Activated T-cell treated with anti-CD3 and anti-CD28 coated beads, Interleukin-2, amount 50 U/mL, for 72 hours (primary cell): Measurements from ENCODE around the gene ARL8A. TPM values are rescaled to one million over a fixed set of nuclear protein-coding genes. Genes with fewer than 3 reads are reported as not detected.
A peak's percentile ranks its signal among the peaks of the same experiment; 100 is the strongest.
"Not testable (repeated sequence)": the region's sequence is repeated elsewhere in the genome, so short reads cannot be mapped to it uniquely, and the experiment has no call there.

ENCODE experiments used
- ATAC-seq, 2 donors: fragments of 150-1000 bp; cut with Tn5 transposase; replicated peaks in 1 of 2; 2 replicates each; pipeline ENCODE4 v1.10.0; 2021; ENCODE audit warnings: moderate library complexity in 2 of 2, mild to moderate bottlenecking in 1 of 2
- DNase-seq, 2 donors: peaks; one replicate each; pipeline ENCODE4 v3.0.0; 2021 to 2022; ENCODE audit warnings: mixed read lengths in 1 of 2
- H3K27ac Mint-ChIP-seq: one replicate; pipeline ENCODE4 v1.8.0; 2022; ENCODE audit warnings: mild to moderate bottlenecking, moderate library complexity, mixed read lengths
- H3K27me3 Mint-ChIP-seq: one replicate; pipeline ENCODE4 v1.8.0; 2022; ENCODE audit warnings: low read depth, mixed read lengths
- H3K36me3 Mint-ChIP-seq, 2 donors: one replicate each; pipeline ENCODE4 v1.8.0; 2022; ENCODE audit warnings: mixed read lengths in 2 of 2, mild to moderate bottlenecking in 1 of 2; ENCODE audit not compliant: insufficient read depth in 2 of 2
- H3K4me1 Mint-ChIP-seq: one replicate; pipeline ENCODE4 v1.8.0; 2022; ENCODE audit warnings: low read depth, mixed read lengths
- H3K4me3 Mint-ChIP-seq, 2 donors: one replicate each; pipeline ENCODE4 v1.8.0; 2022; ENCODE audit warnings: mild to moderate bottlenecking in 2 of 2, mixed read lengths in 2 of 2, moderate library complexity in 2 of 2
- H3K9me3 Mint-ChIP-seq, 2 donors: one replicate each; pipeline ENCODE4 v1.8.0; 2022; ENCODE audit warnings: mixed read lengths in 2 of 2
- total RNA-seq, 2 donors: library from RNA; stranded (reverse); gene quantifications; one replicate each; pipeline ENCODE4 v1.2.3, GENCODE V29; 2022

Gene ARL8A
- 10 to 100 TPM; 58.1 to 77.1 TPM for total RNA-seq

DNA sequence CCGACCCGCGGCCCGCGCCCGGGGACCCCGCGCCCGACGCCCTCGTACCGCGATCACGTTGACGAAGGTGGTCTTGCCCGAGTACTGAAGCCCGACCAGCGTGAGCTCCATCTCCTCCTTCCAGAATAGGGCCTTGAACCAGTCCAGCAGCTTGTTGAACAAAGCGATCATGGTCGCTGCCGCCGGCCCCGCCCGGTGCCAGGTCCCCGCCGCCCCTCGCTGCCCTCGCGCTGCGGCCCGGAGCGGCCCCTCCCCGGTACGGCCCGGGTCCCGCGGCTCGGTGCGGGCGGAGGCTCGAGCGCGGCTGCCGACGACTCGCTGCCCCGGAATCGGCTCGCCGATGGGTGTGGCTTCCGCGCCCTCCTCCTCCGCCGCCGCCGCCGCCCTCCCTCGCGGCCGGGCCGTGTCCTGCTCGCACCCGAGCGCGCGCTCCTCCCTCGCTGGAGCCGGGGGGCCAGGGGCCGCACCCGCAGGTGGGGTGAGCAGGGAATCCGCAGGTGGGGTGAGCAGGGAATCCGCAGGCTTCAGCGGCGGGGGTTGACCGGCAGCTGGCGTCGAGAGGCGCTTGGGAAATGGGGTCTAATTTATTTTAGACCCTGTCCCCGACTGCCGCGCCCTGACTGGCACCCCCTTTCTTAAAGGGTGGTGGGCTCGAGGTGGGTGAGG is at the start of gene ARL8A:
Gene ARL8A, minus strand, starts transcription at position 336 of the 666 bp plus-strand sequence. Its CDS starts 165 bp downstream, at position 171.
- ATAC-seq: peak; percentile 73
- H3K36me3 Mint-ChIP-seq: peaks cover 5 to 7% of the 10 kb centered on the region in 2 donors
- no peaks in the 10 kb centered on the region for H3K9me3 Mint-ChIP-seq

DNA sequence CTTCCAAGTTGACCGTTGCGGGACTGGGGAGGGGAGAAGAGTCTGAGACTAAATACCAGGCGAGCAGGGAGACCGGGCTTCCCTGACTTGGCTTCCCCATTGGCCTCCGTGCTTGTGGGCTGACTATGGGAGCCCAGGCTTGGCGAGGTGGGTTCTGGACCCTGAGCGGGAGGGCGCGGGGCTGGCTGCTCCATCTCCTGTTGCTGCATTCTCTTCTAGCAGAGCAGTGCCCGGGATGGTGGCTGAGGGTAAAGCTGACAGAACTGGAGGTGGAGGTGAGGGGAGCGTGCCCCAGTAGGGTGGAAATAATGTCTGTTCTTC is 49.8 kb upstream of the ARL8A start:
- no peak for DNase-seq
- ATAC-seq: no peak
- Mint-ChIP-seq H3K27ac (no peak overlapping the region), H3K4me3 (no peak overlapping the region), H3K36me3 (no peaks in the 10 kb centered on the region), H3K4me1 (peaks cover 5% of the 10 kb centered on the region), H3K27me3 (peaks cover 25% of the 10 kb centered on the region), H3K9me3 (no peaks in the 10 kb centered on the region)

More for the DNA sequence above, at the start of gene ARL8A:
- Mint-ChIP-seq H3K27me3 (no peaks in the 10 kb centered on the region), H3K27ac (peak within 1 kb of the TSS; percentile 91), H3K4me1 (peaks cover 45% of the 10 kb centered on the region), H3K4me3 (peak within 1 kb of the TSS; percentile 85 to 99)
- DNase-seq: peak; percentile 84

DNA sequence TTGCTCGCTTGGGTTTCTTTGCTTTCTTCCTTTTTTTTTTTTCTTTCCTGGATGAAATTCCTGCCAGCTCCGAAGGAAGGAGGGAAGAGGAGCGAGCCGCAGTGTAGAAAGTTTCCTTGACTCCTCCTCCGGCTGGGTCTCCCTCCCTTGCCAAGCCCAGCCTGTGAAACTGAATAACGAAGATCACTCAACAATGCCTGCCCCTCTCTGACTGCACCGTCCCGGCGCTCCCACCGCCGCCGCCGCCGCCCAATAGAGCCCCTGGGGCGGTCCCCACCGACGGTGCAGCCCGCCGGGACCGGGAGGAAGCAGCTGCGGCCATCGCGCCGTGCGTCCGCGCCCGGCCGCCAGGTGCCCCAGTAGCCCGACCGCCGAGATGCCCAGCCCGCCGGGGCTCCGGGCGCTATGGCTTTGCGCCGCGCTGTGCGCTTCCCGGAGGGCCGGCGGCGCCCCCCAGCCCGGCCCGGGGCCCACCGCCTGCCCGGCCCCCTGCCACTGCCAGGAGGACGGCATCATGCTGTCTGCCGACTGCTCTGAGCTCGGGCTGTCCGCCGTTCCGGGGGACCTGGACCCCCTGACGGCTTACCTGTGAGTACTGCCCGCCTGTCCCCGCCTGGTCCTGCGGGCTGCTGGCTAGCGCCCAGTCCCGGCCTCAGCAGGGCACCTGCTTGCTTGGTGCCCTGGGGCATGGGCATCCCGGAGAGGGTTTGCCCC is 49.2 kb upstream of the ARL8A start, which contains the start of gene LGR6:
Gene LGR6, plus strand, starts transcription at position 186 of the 714 bp plus-strand sequence. Its CDS starts 191 bp downstream, at position 377.
- DNase-seq: no peak
- ATAC-seq: peak in 1 of 2 donors; percentile 26
- Mint-ChIP-seq H3K4me1 (peaks cover 5% of the 10 kb centered on the region), H3K27ac (no peak within 1 kb of the TSS), H3K4me3 (peak within 1 kb of the TSS in 1 of 2 donors; percentile 49), H3K27me3 (peaks cover 25% of the 10 kb centered on the region), H3K9me3 (no peaks in the 10 kb centered on the region), H3K36me3 (no peaks in the 10 kb centered on the region)

DNA sequence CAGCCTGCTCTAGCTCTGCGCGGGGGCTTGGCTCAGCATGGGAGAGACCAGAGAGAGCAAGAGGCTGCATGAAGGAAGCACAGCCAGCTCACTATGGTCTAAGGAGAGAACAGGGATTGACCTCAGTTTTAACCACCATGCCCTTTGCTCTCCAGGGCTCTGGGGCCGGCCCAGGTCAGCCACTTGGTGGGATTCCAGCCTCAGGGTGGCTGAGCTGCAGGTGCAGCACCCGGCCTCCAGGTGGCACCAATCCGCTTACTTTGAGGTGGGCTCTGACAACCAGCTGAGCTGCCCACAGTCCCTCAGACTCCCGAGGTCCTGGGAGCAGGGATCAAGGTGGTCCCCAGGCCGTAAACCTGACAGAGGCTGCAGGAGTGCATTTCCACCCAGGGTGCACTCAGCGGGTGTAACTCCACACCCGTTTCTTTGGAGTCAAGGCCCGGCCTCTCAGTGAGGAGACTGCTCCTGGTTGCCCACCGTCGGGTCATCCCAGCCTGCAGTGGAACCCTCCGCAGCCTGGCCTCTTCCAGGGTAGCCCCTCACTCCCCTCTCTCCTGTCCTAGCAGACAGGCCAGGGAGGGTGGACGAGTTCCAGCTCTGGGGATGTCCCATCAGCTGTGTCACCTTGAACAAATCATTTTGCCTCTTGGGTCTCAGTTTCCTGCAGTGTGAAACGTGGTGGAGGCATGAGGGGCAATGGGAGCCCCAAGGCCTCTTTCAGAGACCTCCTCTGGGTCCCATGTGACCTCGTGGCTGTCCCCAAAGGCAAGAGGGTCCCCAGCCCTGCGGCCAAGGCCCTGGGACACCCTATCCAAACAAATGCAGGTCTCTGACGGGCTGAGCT is 48.5 kb upstream of the ARL8A start:
- DNase-seq (peak; percentile 66 to 68), ATAC-seq (peak; percentile 55 to 57)
- Mint-ChIP-seq H3K9me3 (no peaks in the 10 kb centered on the region), H3K4me3 (no peak overlapping the region), H3K36me3 (no peaks in the 10 kb centered on the region), H3K27me3 (peaks cover 25% of the 10 kb centered on the region), H3K4me1 (peaks cover 5% of the 10 kb centered on the region), H3K27ac (no peak overlapping the region)

DNA sequence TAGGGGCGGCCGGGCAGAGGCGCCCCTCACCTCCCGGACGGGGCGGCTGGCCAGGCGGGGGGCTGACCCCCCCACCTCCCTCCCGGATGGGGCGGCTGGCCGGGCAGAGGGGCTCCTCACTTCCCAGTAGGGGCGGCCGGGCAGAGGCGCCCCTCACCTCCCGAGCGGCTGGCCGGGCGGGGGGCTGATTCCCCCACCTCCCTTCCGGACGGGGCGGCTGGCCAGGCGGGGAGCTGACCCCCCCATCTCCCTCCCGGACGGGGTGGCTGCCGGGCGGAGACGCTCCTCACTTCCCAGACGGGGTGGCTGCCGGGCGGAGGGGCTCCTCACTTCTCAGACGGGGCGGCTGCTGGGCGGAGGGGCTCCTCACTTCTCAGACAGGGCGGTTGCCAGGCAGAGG is 46.9 kb upstream of the ARL8A start:
- H3K27ac Mint-ChIP-seq, H3K36me3 Mint-ChIP-seq: not testable (repeated sequence)

DNA sequence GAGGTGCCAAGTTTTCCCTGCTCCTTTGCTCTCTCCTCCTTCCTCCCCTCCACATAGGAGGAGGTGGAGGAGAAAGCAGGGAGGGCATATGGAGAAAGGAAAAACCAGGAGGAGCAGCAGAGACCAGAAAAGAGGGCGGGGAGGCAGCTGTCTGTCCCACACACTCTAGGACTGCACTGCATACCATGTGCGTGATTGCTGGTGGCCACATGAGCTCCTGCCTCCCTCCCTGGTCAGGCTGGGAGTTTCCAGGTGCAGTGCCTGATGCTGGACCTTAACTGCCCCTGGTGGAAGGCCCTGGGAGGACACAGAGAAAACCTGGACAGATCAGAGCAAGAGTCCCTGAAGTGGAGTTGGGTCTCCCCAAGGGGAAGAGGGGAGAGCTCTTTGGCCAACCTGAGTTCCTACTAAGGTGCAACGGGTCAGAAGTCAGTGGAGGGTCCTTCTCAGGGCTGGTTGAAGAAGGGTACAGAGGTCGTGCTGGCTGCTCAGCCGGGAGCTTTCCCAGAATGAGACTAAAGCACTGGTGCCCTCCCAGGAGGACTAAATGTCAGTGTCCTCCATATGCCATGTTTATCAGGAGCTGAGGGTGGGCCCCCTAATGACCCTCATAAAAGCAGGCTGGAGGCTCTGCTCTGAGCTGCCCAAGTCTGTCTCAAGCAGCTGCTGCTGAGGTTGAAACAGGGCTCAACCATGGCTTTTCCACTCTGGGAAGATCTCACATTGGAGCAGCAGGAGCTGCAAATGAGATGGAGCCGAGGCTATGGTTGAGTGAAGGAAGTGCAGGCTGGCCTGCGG is 45.6 kb upstream of the ARL8A start:
- no peak for DNase-seq
- Mint-ChIP-seq H3K27ac (no peak overlapping the region), H3K9me3 (no peaks in the 10 kb centered on the region), H3K4me1 (peaks cover 5% of the 10 kb centered on the region), H3K4me3 (no peak overlapping the region), H3K27me3 (peaks cover 17% of the 10 kb centered on the region), H3K36me3 (no peaks in the 10 kb centered on the region)
- ATAC-seq: no peak

More for the DNA sequence above, 46.9 kb upstream of the ARL8A start:
- H3K4me1 Mint-ChIP-seq, ATAC-seq, DNase-seq, H3K9me3 Mint-ChIP-seq, H3K4me3 Mint-ChIP-seq: not testable (repeated sequence)
- H3K27me3 Mint-ChIP-seq: peaks cover 26% of the 10 kb centered on the region

DNA sequence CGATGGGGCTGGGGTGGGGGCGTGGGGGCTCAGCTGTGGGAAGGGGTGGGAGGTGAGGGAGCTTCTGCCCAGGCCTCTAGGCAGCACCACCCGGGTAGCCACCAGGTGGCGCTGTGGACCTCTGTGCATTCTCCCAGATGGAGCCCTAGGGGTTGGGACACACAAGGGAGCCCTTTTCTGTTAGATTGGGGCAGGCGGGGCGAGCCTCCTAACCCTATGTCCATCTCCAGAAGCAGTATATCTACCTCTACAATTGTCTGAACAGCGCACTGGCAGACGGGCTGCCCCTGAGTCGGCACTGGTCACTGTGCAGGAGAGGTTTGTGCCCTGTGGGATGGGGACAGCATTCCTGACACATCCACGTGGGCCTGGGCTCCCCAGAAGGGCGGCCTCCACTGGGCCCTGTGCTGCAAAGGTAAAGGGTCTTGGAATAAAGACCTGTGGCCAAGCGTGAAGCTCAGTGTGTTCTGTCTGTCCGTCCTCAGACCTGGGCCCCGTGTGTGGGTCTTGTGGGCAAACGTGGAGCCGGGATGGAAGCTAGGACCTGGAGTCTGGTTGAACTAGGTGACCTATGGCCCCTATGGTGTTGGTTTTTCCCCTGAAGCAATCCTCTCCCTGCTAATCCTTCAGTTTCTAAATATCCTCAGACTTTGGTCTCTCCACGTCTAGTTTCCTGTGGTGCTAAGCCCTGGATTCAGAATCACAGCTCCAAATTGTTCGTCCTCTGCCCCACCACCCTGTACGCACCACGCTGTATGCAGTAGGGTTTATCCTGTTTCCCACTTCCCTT is 44.7 kb upstream of the ARL8A start:
- Mint-ChIP-seq H3K9me3 (no peaks in the 10 kb centered on the region), H3K27ac (no peak overlapping the region), H3K27me3 (peaks cover 8% of the 10 kb centered on the region), H3K36me3 (no peaks in the 10 kb centered on the region), H3K4me3 (no peak overlapping the region), H3K4me1 (peaks cover 12% of the 10 kb centered on the region)
- peak; percentile 82 to 86 for DNase-seq
- peak; percentile 69 for ATAC-seq

DNA sequence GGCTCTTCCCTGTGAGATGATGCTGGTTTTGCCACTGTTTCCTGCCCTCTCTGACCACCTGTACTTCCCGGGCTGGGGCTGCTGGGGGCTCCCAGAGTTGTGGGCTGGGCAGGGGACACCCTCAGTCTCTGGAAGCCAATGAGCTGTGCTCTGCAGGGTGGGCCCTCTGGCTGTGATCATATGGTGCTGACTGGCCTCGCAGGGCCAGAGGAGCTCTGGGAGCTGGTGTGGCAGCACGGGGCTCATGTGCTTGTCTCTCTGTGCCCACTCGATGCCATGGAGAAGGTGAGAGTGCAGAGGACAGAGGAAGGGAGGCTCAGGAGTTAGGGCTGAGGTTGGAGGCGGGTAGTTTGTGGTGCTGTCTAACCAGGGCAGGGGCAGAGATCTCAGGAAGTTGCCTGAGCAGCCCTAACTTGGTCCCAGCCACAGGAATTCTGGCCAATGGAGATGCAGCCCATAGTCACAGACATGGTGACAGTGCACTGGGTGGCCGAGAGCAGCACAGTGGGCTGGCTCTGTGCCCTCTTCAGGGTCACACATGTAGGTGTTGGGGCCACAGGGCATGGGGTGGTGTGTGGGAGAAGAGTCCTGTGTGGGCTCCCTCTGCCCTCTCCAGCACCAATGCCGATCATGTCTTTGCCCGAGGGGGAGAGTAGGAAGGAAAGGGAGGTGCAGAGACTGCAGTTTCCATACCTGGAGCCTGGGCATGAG is 43.3 kb upstream of the ARL8A start:
- ATAC-seq (no peak), DNase-seq (no peak)
- Mint-ChIP-seq H3K27ac (no peak overlapping the region), H3K27me3 (peaks cover 12% of the 10 kb centered on the region), H3K4me3 (no peak overlapping the region), H3K36me3 (no peaks in the 10 kb centered on the region), H3K9me3 (no peaks in the 10 kb centered on the region), H3K4me1 (peaks cover 14% of the 10 kb centered on the region)

DNA sequence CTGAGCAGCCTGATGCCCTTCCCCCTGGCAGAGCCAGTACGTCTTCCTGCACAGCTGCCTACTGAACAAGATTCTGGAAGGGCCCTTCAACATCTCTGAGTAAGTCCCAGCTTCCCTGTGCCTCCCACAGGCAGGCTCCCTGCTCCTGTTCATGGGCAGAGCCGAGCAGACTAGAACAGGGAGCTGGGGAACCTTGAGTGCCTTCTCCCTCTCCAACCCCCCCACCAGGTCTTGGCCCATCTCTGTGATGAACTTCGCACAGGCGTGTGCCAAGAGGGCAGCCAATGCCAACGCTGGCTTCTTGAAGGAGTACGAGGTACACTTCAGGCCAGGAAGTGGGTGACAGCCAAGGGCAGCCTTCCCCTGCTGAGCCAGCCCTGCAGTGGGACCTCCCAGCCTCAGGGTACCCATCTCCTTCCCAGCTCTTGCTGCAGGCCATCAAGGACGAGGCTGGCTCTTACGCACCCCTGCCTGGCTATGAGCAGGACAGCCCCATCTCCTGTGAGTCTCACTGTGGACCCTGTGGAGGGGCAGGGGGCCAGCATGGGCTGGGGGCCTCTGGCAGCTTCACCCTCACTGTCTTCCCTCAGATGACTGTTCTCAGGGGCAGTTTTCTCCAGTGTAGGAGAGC is 42.6 kb upstream of the ARL8A start:
- Mint-ChIP-seq H3K4me3 (no peak overlapping the region), H3K27me3 (peaks cover 12% of the 10 kb centered on the region), H3K36me3 (no peaks in the 10 kb centered on the region), H3K9me3 (no peaks in the 10 kb centered on the region), H3K27ac (no peak overlapping the region), H3K4me1 (peaks cover 14% of the 10 kb centered on the region)
- ATAC-seq (no peak), DNase-seq (no peak)

DNA sequence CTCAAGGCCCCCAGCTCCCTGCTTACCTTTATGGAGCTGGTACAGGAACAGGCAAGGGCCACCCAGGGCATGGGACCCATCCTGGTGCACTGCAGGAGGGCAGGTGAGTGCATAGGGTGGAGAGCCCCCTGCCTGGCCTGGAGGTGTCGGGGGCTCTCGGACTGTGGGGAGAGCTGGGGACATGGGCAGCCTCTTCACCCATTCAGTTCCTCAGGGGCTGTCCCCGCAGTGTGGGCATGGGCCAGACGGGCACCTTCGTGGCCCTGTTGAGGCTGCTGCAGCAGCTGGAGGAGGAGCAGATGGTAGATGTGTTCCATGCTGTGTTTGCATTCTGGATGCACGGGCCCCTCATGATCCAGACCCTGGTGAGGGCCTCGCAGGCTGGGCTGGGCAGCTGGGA is 41.8 kb upstream of the ARL8A start:
- Mint-ChIP-seq H3K9me3 (no peaks in the 10 kb centered on the region), H3K27ac (no peak overlapping the region), H3K4me3 (no peak overlapping the region), H3K4me1 (peaks cover 14% of the 10 kb centered on the region), H3K27me3 (peaks cover 12% of the 10 kb centered on the region), H3K36me3 (no peaks in the 10 kb centered on the region)
- ATAC-seq: no peak
- no peak for DNase-seq

DNA sequence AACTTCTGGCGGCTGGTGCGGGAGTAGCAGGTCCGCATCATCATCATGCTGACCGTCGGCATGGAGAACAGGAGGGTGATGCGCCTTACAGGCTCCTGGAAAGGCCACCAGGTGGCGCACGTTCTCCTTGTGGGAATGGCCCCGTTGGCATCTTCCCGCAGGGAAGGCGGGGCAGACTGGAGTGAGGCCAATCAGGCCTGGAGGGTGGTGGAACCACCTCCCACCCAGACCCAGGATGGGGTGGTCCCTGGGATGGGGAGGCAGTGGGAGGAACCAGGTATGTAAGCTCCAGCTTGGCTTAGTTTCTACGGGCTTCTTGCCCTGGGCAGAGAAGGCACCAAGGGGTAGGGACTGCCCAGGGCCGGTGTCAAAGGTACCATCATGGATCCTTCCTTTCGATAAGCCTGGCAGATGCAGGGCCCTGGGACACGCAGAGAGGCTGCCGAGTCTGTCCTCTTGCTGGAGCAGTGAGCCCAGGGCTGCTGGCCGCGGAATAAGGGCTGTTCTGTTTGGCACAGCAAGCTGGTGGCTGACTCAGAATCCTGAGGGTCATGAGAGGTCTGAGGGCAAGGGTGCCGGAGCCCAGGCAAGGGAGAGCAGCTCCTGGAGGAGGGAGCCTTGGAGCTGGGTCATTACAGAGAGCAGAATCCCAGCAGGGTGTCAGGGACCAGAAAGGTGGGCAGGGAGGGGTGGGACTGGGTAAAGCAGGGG is 40.4 kb upstream of the ARL8A start:
- Mint-ChIP-seq H3K4me1 (peaks cover 14% of the 10 kb centered on the region), H3K9me3 (no peaks in the 10 kb centered on the region), H3K27ac (no peak overlapping the region), H3K27me3 (peaks cover 12% of the 10 kb centered on the region), H3K4me3 (no peak overlapping the region), H3K36me3 (no peaks in the 10 kb centered on the region)
- ATAC-seq (peak; percentile 63 to 72), DNase-seq (peak; percentile 74 to 75)
